ENCODE measurements around the gene TMEM117.

Gene TMEM117

DNA sequence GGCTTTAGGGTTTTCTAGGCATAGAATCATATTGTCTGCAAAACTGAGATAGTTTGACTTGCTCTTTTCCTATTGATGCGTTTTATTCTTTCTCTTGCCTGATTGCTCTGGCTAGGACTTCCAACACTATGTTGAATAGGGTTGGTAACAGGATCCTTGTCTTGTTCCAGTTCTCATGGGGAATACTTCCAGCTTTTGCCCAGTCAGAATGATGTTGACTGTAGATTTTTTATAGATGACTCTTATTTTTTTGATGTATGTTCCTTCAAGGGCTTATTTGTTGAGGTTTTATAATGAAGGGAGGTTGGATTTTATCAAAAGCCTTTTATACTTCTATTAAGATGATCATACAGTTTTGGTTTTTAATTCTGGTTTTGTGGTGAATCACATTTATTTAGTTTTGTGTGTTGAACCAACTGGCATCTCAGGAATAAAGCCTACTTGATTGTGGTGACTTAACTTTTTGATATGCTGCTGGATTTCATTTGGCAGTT is 478.2 kb downstream of the TMEM117 start:
- no peak overlapping the region for H3K27ac ChIP-seq
- no peaks in the 10 kb centered on the region for H3K4me1 ChIP-seq (ENCODE audit: low read depth, poor library complexity, severe bottlenecking)
- no peaks in the 10 kb centered on the region for H4K20me1 ChIP-seq (ENCODE audit: insufficient read depth)
- no peaks in the 10 kb centered on the region for H3K36me3 ChIP-seq (ENCODE audit: insufficient read depth)
- H3K79me2 ChIP-seq (ENCODE audit: insufficient read depth, low read depth): no peaks in the 10 kb centered on the region
- no peak overlapping the region for H2AFZ ChIP-seq (ENCODE audit: low read depth)
- no peak overlapping the region for H3K9ac ChIP-seq
- no peak overlapping the region for H3K4me2 ChIP-seq
- H3K27me3 ChIP-seq (ENCODE audit: insufficient read depth, low read depth): no peaks in the 10 kb centered on the region
- TF ChIP-seq, protein P1, sequence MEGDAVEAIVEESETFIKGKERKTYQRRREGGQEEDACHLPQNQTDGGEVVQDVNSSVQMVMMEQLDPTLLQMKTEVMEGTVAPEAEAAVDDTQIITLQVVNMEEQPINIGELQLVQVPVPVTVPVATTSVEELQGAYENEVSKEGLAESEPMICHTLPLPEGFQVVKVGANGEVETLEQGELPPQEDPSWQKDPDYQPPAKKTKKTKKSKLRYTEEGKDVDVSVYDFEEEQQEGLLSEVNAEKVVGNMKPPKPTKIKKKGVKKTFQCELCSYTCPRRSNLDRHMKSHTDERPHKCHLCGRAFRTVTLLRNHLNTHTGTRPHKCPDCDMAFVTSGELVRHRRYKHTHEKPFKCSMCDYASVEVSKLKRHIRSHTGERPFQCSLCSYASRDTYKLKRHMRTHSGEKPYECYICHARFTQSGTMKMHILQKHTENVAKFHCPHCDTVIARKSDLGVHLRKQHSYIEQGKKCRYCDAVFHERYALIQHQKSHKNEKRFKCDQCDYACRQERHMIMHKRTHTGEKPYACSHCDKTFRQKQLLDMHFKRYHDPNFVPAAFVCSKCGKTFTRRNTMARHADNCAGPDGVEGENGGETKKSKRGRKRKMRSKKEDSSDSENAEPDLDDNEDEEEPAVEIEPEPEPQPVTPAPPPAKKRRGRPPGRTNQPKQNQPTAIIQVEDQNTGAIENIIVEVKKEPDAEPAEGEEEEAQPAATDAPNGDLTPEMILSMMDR (conservative IDR thresholded peaks at IDR 0.05; ENCODE audit: low read depth, low read length): no peak
- H3K4me3 ChIP-seq (IDR thresholded peaks at IDR 0.05; ENCODE audit: insufficient read depth, low read depth, low read length): no peak overlapping the region

DNA sequence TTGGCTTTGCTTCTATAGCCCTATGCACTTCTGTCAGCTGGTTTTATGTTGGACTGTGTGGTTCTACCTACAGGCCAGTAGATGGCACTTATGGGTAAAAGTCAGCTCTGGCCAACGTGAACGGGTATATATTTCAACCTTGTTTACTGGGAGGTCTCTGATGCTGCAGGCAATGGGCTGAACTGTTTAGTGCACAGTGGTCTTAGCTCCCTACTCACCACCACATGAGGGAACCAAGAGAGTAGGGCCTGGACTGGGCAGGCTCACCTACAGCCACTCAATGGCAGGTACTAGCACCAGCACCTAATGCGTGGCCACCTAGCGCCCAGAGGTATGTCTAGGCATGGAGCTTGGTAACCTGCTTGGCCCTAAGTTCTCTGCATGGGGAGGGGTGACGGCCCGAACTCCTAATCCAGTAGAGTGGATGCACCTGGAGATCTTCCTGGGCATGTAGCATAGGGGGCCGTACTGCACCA is 481.8 kb downstream of the TMEM117 start:
- no peak overlapping the region for H3K9ac ChIP-seq
- H3K79me2 ChIP-seq (ENCODE audit: insufficient read depth, low read depth): no peaks in the 10 kb centered on the region
- no peak overlapping the region for H3K27ac ChIP-seq
- no peaks in the 10 kb centered on the region for H3K27me3 ChIP-seq (ENCODE audit: insufficient read depth, low read depth)
- no peak overlapping the region for H3K4me3 ChIP-seq (IDR thresholded peaks at IDR 0.05; ENCODE audit: insufficient read depth, low read depth, low read length)
- no peaks in the 10 kb centered on the region for H4K20me1 ChIP-seq (ENCODE audit: insufficient read depth)
- TF ChIP-seq, protein P1 (conservative IDR thresholded peaks at IDR 0.05; ENCODE audit: low read depth, low read length): 0 out of 2 replicates have a peak, but pooled peaks have one; percentile 29
- no peak overlapping the region for H2AFZ ChIP-seq (ENCODE audit: low read depth)
- no peaks in the 10 kb centered on the region for H3K4me1 ChIP-seq (ENCODE audit: low read depth, poor library complexity, severe bottlenecking)
- H3K36me3 ChIP-seq (ENCODE audit: insufficient read depth): no peaks in the 10 kb centered on the region
- H3K4me2 ChIP-seq: no peak overlapping the region

DNA sequence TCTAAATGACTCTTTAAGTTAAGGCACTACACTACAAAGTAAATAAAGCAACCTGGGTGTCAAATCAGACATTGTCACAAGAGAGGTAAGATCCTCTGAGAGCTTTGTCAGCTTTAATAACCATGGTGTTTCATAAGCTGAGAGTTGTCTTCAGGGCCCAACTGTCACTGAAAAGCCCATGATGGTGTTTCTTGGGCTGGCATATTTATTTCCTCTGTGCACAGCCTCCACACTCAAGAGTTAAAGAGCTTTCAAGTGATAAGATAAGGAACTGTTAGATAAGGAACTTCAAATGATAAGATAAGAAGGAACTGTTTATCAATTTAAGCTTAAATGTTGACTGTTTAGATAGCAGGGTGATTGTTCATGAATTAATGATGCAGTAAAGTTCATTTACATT is 495.4 kb downstream of the TMEM117 start:
- Histone ChIP-seq H3K27me3 (ENCODE audit: insufficient read depth, low read depth) (no peaks in the 10 kb centered on the region), H3K79me2 (ENCODE audit: insufficient read depth, low read depth) (no peaks in the 10 kb centered on the region), H3K27ac (no peak overlapping the region), H3K4me3 (IDR thresholded peaks at IDR 0.05; ENCODE audit: insufficient read depth, low read depth, low read length) (no peak overlapping the region), H4K20me1 (ENCODE audit: insufficient read depth) (no peaks in the 10 kb centered on the region), H3K4me2 (no peak overlapping the region), H3K9ac (no peak overlapping the region), H2AFZ (ENCODE audit: low read depth) (no peak overlapping the region), H3K36me3 (ENCODE audit: insufficient read depth) (no peaks in the 10 kb centered on the region), H3K4me1 (ENCODE audit: low read depth, poor library complexity, severe bottlenecking) (no peaks in the 10 kb centered on the region)
- TF ChIP-seq, protein P1 (conservative IDR thresholded peaks at IDR 0.05; ENCODE audit: low read depth, low read length): no peak

DNA sequence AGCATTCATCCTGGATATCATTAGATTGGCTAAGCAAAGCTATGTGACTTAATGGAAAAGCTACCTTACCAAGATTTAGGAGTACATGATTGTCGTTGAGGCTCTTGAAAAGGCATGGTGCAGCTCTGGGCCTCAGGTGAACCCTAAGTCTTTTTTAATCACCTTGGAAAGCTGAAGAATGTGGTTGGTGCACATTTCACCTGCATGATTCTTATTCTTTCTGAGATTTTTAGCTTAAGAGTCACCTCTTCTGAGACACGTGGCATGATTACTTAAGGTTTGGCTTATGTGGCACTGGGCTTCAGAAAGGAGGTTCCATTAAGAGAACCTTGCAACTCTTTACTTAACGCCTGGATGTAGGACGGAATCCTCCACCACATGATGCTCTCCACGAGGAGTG is 498.5 kb downstream of the TMEM117 start:
- no peaks in the 10 kb centered on the region for H3K27me3 ChIP-seq (ENCODE audit: insufficient read depth, low read depth)
- no peaks in the 10 kb centered on the region for H3K36me3 ChIP-seq (ENCODE audit: insufficient read depth)
- no peak overlapping the region for H3K4me2 ChIP-seq
- H3K4me3 ChIP-seq (IDR thresholded peaks at IDR 0.05; ENCODE audit: insufficient read depth, low read depth, low read length): no peak overlapping the region
- no peaks in the 10 kb centered on the region for H3K79me2 ChIP-seq (ENCODE audit: insufficient read depth, low read depth)
- no peak overlapping the region for H3K27ac ChIP-seq
- TF ChIP-seq, protein P1 (conservative IDR thresholded peaks at IDR 0.05; ENCODE audit: low read depth, low read length): no peak
- H3K9ac ChIP-seq: no peak overlapping the region
- no peaks in the 10 kb centered on the region for H3K4me1 ChIP-seq (ENCODE audit: low read depth, poor library complexity, severe bottlenecking)
- H2AFZ ChIP-seq (ENCODE audit: low read depth): no peak overlapping the region
- H4K20me1 ChIP-seq (ENCODE audit: insufficient read depth): no peaks in the 10 kb centered on the region
